ENCODE measurements around the gene CCDC148. TPM values are rescaled to one million over a fixed set of nuclear protein-coding genes. Genes with fewer than 3 reads are reported as not detected.

The CCDC148 gene
- total RNA-seq, 1 experiment from 2014 or later: 2.1 TPM

GRCh38 chr2:158142568-158143332, 313.8 kb downstream of the CCDC148 start (continued):
- TF ChIP-seq, protein P1, sequence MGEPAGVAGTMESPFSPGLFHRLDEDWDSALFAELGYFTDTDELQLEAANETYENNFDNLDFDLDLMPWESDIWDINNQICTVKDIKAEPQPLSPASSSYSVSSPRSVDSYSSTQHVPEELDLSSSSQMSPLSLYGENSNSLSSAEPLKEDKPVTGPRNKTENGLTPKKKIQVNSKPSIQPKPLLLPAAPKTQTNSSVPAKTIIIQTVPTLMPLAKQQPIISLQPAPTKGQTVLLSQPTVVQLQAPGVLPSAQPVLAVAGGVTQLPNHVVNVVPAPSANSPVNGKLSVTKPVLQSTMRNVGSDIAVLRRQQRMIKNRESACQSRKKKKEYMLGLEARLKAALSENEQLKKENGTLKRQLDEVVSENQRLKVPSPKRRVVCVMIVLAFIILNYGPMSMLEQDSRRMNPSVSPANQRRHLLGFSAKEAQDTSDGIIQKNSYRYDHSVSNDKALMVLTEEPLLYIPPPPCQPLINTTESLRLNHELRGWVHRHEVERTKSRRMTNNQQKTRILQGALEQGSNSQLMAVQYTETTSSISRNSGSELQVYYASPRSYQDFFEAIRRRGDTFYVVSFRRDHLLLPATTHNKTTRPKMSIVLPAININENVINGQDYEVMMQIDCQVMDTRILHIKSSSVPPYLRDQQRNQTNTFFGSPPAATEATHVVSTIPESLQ (CRISPR knock-in tag; IDR thresholded peaks at IDR 0.05): no peak
- TF ChIP-seq JUN (CRISPR knock-in tag; IDR thresholded peaks at IDR 0.05) (no peak), CDX4 (CRISPR knock-in tag; IDR thresholded peaks at IDR 0.05; ENCODE audit: borderline replicate concordance) (no peak), ZBTB21 (CRISPR knock-in tag; IDR thresholded peaks at IDR 0.05; ENCODE audit: borderline replicate concordance) (no peak), PRRX2 (CRISPR knock-in tag; IDR thresholded peaks at IDR 0.05) (no peak), E2F5 (CRISPR knock-in tag; IDR thresholded peaks at IDR 0.05) (no peak), TCF7 (CRISPR knock-in tag; IDR thresholded peaks at IDR 0.05; ENCODE audit: low read depth) (no peak), ZNF396 (CRISPR knock-in tag; IDR thresholded peaks at IDR 0.05; ENCODE audit: borderline replicate concordance) (no peak), CREM (CRISPR knock-in tag; IDR thresholded peaks at IDR 0.05) (no peak)
- TF ChIP-seq, protein P2, sequence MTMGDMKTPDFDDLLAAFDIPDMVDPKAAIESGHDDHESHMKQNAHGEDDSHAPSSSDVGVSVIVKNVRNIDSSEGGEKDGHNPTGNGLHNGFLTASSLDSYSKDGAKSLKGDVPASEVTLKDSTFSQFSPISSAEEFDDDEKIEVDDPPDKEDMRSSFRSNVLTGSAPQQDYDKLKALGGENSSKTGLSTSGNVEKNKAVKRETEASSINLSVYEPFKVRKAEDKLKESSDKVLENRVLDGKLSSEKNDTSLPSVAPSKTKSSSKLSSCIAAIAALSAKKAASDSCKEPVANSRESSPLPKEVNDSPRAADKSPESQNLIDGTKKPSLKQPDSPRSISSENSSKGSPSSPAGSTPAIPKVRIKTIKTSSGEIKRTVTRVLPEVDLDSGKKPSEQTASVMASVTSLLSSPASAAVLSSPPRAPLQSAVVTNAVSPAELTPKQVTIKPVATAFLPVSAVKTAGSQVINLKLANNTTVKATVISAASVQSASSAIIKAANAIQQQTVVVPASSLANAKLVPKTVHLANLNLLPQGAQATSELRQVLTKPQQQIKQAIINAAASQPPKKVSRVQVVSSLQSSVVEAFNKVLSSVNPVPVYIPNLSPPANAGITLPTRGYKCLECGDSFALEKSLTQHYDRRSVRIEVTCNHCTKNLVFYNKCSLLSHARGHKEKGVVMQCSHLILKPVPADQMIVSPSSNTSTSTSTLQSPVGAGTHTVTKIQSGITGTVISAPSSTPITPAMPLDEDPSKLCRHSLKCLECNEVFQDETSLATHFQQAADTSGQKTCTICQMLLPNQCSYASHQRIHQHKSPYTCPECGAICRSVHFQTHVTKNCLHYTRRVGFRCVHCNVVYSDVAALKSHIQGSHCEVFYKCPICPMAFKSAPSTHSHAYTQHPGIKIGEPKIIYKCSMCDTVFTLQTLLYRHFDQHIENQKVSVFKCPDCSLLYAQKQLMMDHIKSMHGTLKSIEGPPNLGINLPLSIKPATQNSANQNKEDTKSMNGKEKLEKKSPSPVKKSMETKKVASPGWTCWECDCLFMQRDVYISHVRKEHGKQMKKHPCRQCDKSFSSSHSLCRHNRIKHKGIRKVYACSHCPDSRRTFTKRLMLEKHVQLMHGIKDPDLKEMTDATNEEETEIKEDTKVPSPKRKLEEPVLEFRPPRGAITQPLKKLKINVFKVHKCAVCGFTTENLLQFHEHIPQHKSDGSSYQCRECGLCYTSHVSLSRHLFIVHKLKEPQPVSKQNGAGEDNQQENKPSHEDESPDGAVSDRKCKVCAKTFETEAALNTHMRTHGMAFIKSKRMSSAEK (CRISPR knock-in tag; IDR thresholded peaks at IDR 0.05; ENCODE audit: borderline replicate concordance): no peak
- TF ChIP-seq, protein P3, sequence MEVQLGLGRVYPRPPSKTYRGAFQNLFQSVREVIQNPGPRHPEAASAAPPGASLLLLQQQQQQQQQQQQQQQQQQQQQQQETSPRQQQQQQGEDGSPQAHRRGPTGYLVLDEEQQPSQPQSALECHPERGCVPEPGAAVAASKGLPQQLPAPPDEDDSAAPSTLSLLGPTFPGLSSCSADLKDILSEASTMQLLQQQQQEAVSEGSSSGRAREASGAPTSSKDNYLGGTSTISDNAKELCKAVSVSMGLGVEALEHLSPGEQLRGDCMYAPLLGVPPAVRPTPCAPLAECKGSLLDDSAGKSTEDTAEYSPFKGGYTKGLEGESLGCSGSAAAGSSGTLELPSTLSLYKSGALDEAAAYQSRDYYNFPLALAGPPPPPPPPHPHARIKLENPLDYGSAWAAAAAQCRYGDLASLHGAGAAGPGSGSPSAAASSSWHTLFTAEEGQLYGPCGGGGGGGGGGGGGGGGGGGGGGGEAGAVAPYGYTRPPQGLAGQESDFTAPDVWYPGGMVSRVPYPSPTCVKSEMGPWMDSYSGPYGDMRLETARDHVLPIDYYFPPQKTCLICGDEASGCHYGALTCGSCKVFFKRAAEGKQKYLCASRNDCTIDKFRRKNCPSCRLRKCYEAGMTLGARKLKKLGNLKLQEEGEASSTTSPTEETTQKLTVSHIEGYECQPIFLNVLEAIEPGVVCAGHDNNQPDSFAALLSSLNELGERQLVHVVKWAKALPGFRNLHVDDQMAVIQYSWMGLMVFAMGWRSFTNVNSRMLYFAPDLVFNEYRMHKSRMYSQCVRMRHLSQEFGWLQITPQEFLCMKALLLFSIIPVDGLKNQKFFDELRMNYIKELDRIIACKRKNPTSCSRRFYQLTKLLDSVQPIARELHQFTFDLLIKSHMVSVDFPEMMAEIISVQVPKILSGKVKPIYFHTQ (CRISPR knock-in tag; IDR thresholded peaks at IDR 0.05): no peak
- TF ChIP-seq, protein P4, sequence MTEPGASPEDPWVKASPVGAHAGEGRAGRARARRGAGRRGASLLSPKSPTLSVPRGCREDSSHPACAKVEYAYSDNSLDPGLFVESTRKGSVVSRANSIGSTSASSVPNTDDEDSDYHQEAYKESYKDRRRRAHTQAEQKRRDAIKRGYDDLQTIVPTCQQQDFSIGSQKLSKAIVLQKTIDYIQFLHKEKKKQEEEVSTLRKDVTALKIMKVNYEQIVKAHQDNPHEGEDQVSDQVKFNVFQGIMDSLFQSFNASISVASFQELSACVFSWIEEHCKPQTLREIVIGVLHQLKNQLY (CRISPR knock-in tag; IDR thresholded peaks at IDR 0.05): no peak

- no peak for TF ChIP-seq EMX1 (CRISPR knock-in tag; IDR thresholded peaks at IDR 0.05)
- TF ChIP-seq ELF4 (CRISPR knock-in tag; IDR thresholded peaks at IDR 0.05; ENCODE audit: low read depth): no peak
- TF ChIP-seq MXD4 (CRISPR knock-in tag; IDR thresholded peaks at IDR 0.05; ENCODE audit: borderline replicate concordance): no peak
- CTCF ChIA-PET: no interaction called here
- Mint-ChIP-seq H3K4me3 (no peak overlapping the region), H3K27me3 (ENCODE audit: low read depth) (no peaks in the 10 kb centered on the region; the same call in 1 of the 2 replicates), H3K4me1 (peaks cover 17% of the 10 kb centered on the region), H3K27ac (no peak overlapping the region), H3K36me3 (no peaks in the 10 kb centered on the region), H3K9me3 (peaks cover 14% of the 10 kb centered on the region)
- no peak for DNase-seq (ENCODE audit: low spot score)
- no peak for ATAC-seq
- POLR2A ChIA-PET: no interaction called here
Measured at GRCh38 chr2:158142165-158142564, 314.4 kb downstream of the CCDC148 start.
